Parathyroid adenoma (tissue), 2 donors: ENCODE results near the gene SLC6A19.

Source experiments
- H2AFZ ChIP-seq: fragments of 300-600 bp; sonication (generic); one replicate; pipeline ENCODE4 v1.7.0; 2017; ENCODE audit warnings: antibody characterized with exemption, mild to moderate bottlenecking
- H3K27ac ChIP-seq: fragments of 300-600 bp; sonication (generic); one replicate; pipeline ENCODE4 v1.7.0; 2017
- H3K27me3 ChIP-seq: fragments of 300-600 bp; sonication (generic); one replicate; pipeline ENCODE4 v1.7.0; 2017; ENCODE audit warnings: low read length; ENCODE audit not compliant: control insufficient read depth, insufficient read depth
- H3K36me3 ChIP-seq: fragments of 300-600 bp; sonication (generic); one replicate; pipeline ENCODE4 v1.7.0; 2017; ENCODE audit warnings: low read length; ENCODE audit not compliant: control insufficient read depth, insufficient read depth
- H3K4me1 ChIP-seq: fragments of 300-600 bp; sonication (generic); one replicate; pipeline ENCODE4 v1.7.0; 2017; ENCODE audit warnings: control low read depth
- H3K4me2 ChIP-seq: fragments of 300-600 bp; sonication (generic); one replicate; pipeline ENCODE4 v1.7.0; 2017; ENCODE audit warnings: low read length
- H3K4me3 ChIP-seq: fragments of 300-600 bp; sonication (generic); one replicate; pipeline ENCODE4 v1.7.0; 2017; ENCODE audit warnings: low read depth, low read length
- H3K79me2 ChIP-seq: fragments of 300-600 bp; sonication (generic); one replicate; pipeline ENCODE4 v1.7.0; 2017; ENCODE audit warnings: control low read depth
- H3K9ac ChIP-seq: fragments of 300-600 bp; sonication (generic); one replicate; pipeline ENCODE4 v1.7.0; 2017; ENCODE audit warnings: mild to moderate bottlenecking
- H3K9me3 ChIP-seq: fragments of 300-600 bp; sonication (generic); one replicate; pipeline ENCODE4 v1.7.0; 2017; ENCODE audit warnings: low read length; ENCODE audit not compliant: control insufficient read depth
- CTCF ChIP-seq: fragments of 300-600 bp; sonication (generic); IDR thresholded peaks from one replicate; pipeline ENCODE4 v1.7.0; 2017; ENCODE audit warnings: antibody characterized with exemption, mild to moderate bottlenecking
- donor health status: primary hyperparathyroidism.

The SLC6A19 gene

DNA sequence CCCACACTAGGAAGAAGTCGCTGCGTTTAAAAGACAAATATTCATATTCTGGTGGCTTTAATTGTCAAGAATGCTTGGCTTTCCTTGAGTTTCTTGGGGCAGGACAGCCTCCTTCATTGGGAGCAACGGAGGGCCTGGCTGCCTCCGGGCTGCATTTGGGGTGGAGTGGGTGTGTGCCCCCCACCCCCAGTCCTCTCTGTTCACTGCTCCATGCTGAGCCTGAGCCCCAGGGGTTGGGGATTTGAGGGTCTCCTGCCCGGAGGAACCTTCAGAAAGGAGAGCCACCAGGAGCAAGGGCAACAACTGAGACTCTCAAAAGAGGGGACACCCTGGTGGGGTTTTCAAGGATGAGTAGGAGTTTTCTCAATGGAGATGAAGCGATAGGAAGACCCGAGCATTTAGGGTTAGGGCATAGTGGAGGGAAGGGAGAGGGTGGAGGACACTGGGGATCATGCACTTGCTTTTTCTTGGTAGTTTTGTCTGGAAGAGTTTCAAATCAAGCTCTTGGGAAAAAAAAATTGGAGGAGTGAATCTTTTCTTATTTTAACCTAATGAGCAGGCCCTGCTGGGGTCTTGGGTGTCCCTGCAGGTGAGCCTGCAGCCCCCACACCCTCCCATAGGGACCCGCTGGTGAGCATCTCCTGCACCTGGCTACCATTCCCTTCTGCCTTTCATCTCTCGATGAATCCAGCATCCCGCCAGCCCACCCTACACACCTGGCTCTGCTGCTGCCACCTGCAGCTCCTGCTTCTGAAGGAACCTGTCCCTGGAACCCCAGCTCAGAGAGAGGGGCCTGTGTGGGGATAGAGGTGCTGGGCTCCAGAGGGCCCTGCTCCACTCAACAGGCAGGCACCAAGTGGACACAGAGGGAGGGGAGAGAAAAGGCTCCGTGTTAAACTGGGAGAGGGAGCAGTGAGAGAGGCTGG, 4.1 kb downstream of the SLC6A19 start:
- H3K27me3 ChIP-seq = no peaks in the 10 kb centered on the region

GRCh38 chr5:1206521-1207412, 5.4 kb downstream of the SLC6A19 start:
- H2AFZ ChIP-seq = no peak overlapping the region
- no peaks in the 10 kb centered on the region for H3K79me2 ChIP-seq
- H3K9ac ChIP-seq = no peak overlapping the region
- TF ChIP-seq CTCF = no peak
- H3K4me2 ChIP-seq = no peak overlapping the region
- no peaks in the 10 kb centered on the region for H3K27me3 ChIP-seq
- no peaks in the 10 kb centered on the region for H3K4me1 ChIP-seq
- H3K36me3 ChIP-seq = no peaks in the 10 kb centered on the region
- no peaks in the 10 kb centered on the region for H3K9me3 ChIP-seq
- no peak overlapping the region for H3K27ac ChIP-seq
- H3K4me3 ChIP-seq = no peak overlapping the region

More for the DNA sequence above, 4.1 kb downstream of the SLC6A19 start:
- H3K4me1 ChIP-seq = no peaks in the 10 kb centered on the region
- H3K79me2 ChIP-seq = no peaks in the 10 kb centered on the region
- H3K4me2 ChIP-seq = no peak overlapping the region
- no peak overlapping the region for H3K27ac ChIP-seq
- H3K9ac ChIP-seq = no peak overlapping the region
- H2AFZ ChIP-seq = no peak overlapping the region
- H3K4me3 ChIP-seq = no peak overlapping the region
- no peak for TF ChIP-seq CTCF
- no peaks in the 10 kb centered on the region for H3K36me3 ChIP-seq
- H3K9me3 ChIP-seq = no peaks in the 10 kb centered on the region

DNA sequence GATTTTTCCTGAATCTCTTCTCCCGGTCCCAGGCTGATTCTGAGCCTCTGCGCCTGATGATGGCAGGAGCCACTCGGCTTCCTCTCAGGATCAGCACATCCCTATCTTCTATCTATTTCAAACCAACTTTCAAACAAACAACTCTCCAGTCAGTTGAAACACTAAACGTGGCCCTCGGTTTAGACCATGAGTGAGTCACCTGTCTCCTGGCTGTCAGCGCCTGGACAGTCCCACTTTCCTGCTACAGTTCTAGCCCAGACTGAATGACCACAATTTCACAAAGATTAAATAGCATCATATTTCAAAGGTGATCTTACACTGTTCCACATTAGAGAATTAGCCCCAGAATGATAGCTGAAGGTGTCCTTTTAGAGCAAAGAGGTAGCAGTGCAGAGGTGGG, 6.2 kb downstream of the SLC6A19 start:
- H3K36me3 ChIP-seq = no peaks in the 10 kb centered on the region
- H3K9me3 ChIP-seq = no peaks in the 10 kb centered on the region
- no peaks in the 10 kb centered on the region for H3K4me1 ChIP-seq
- H3K4me3 ChIP-seq = no peak overlapping the region
- no peaks in the 10 kb centered on the region for H3K79me2 ChIP-seq
- no peak for TF ChIP-seq CTCF
- H3K4me2 ChIP-seq = no peak overlapping the region
- H3K9ac ChIP-seq = no peak overlapping the region
- H3K27me3 ChIP-seq = no peaks in the 10 kb centered on the region
- no peak overlapping the region for H2AFZ ChIP-seq
- H3K27ac ChIP-seq = no peak overlapping the region

GRCh38 chr5:1208221-1208742, 6.9 kb downstream of the SLC6A19 start:
- Histone ChIP-seq H3K4me1 (no peaks in the 10 kb centered on the region), H3K36me3 (no peaks in the 10 kb centered on the region), H3K9me3 (no peaks in the 10 kb centered on the region), H3K4me3 (no peak overlapping the region), H3K4me2 (no peak overlapping the region), H3K9ac (no peak overlapping the region), H3K27me3 (no peaks in the 10 kb centered on the region), H3K79me2 (no peaks in the 10 kb centered on the region), H2AFZ (no peak overlapping the region), H3K27ac (no peak overlapping the region)
- no peak for TF ChIP-seq CTCF
